Measurements from ENCODE around the gene BABAM2. TPM values are rescaled to one million over a fixed set of nuclear protein-coding genes. Genes with fewer than 3 reads are reported as not detected.

The BABAM2 gene
- total RNA-seq, 1 experiment from 2014 or later, result 16.3 TPM

DNA sequence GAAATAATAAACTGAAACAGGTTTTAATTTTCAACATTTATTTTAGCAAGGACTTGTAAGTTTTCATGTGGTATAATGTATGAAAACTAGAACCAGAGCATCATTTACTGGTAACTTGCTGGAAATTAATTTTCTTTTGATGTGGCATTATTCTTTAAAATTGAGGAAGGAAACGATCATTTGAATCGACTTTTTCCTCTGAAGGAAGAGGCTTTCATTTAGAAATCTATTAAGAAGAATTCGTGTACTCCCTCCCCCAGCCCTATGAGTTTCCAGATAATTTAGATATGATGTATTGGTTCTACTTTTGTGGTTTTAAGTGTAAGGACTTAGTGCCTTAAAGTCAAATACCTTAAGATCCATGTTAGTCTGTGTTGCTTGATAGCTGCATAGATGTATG is 2.5 kb downstream of the BABAM2 start:
- no peak overlapping the region for H3K9ac ChIP-seq (ENCODE audit: low read length)
- H3K27me3 ChIP-seq (ENCODE audit: low read length), result no peaks in the 10 kb centered on the region
- BruUV-seq (replicated peaks), result no TSS peak
- no peaks in the 10 kb centered on the region for H3K9me2 ChIP-seq (replicated peaks; ENCODE audit: low read length)
- H3K4me1 ChIP-seq (ENCODE audit: insufficient read depth, low read length), result peaks cover 21% of the 10 kb centered on the region
- H3K4me3 ChIP-seq (ENCODE audit: low read length), result no peak overlapping the region
- no peaks in the 10 kb centered on the region for H3K9me3 ChIP-seq (ENCODE audit: low read length)
- H4K20me1 ChIP-seq (ENCODE audit: low read length), result no peaks in the 10 kb centered on the region
- no peaks in the 10 kb centered on the region for H3F3A ChIP-seq (ENCODE audit: low read length, unreplicated experiment)
- POLR2A ChIA-PET (ENCODE audit: unreplicated experiment), result no interaction called here
- intact Hi-C loops (cut with micrococcal nuclease), result loop anchor here (10.0 kb wide), 1 partner anchor 118 kb away; the partner anchor contains the start of gene MRPL33
- H3K4me2 ChIP-seq (ENCODE audit: low read length), result no peak overlapping the region
- no peak for TF ChIP-seq EZH2 (IDR thresholded peaks at IDR 0.05; ENCODE audit: low read length, unreplicated experiment)
- TF ChIP-seq EZH2phosphoT487 (IDR thresholded peaks at IDR 0.05; ENCODE audit: borderline replicate concordance, low read length), result no peak
- no peak for TF ChIP-seq CTCF (conservative IDR thresholded peaks at IDR 0.05; ENCODE audit: low read depth, low read length)
- no peak overlapping the region for H2AFZ ChIP-seq (ENCODE audit: low read length)
- DNase-seq (no peak), ATAC-seq (no peak)
- H3K36me3 ChIP-seq (ENCODE audit: low read depth, low read length), result peaks cover 10% of the 10 kb centered on the region
- H3K79me2 ChIP-seq (ENCODE audit: low read length), result peaks cover 33% of the 10 kb centered on the region
- no peak overlapping the region for H3K27ac ChIP-seq (ENCODE audit: low read length)
- CTCF ChIA-PET, result no interaction called here

DNA sequence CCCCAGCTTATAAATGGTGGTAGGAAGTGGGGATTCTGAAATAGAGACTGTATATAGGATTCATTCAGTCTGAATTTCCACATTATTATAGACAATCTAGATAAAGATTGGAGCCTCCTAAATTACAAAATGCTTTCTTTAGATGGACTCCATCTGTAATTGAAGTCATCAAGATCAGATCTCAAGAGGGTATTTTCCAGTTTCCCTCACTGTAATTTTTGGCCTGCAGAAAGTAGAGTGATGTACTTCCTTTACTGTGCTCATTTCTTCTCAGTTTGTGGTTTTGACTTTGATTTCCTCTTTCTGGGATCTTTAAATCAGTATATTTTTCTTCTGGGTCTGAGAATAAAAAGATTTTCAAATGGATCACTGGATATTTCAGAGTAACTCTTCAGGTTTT is 7.2 kb downstream of the BABAM2 start:
- no peak overlapping the region for H3K4me3 ChIP-seq (ENCODE audit: low read length)
- no peaks in the 10 kb centered on the region for H3F3A ChIP-seq (ENCODE audit: low read length, unreplicated experiment)
- peaks cover 15% of the 10 kb centered on the region for H3K4me1 ChIP-seq (ENCODE audit: insufficient read depth, low read length)
- H3K36me3 ChIP-seq (ENCODE audit: low read depth, low read length), result peaks cover 18% of the 10 kb centered on the region
- CTCF ChIA-PET, result no interaction called here
- peaks cover under 1% of the 10 kb centered on the region; the same call in 1 of the 2 replicates for H3K79me2 ChIP-seq (ENCODE audit: low read length)
- H4K20me1 ChIP-seq (ENCODE audit: low read length), result no peaks in the 10 kb centered on the region
- H3K9me2 ChIP-seq (replicated peaks; ENCODE audit: low read length), result no peaks in the 10 kb centered on the region
- DNase-seq, result no peak
- H3K4me2 ChIP-seq (ENCODE audit: low read length), result no peak overlapping the region
- H2AFZ ChIP-seq (ENCODE audit: low read length), result no peak overlapping the region
- TF ChIP-seq CTCF (conservative IDR thresholded peaks at IDR 0.05; ENCODE audit: low read depth, low read length) (no peak), EZH2 (IDR thresholded peaks at IDR 0.05; ENCODE audit: low read length, unreplicated experiment) (no peak), EZH2phosphoT487 (IDR thresholded peaks at IDR 0.05; ENCODE audit: borderline replicate concordance, low read length) (no peak)
- no peak overlapping the region for H3K27ac ChIP-seq (ENCODE audit: low read length)
- no peak for ATAC-seq
- no peaks in the 10 kb centered on the region for H3K27me3 ChIP-seq (ENCODE audit: low read length)
- H3K9me3 ChIP-seq (ENCODE audit: low read length), result no peaks in the 10 kb centered on the region
- no TSS peak for BruUV-seq (replicated peaks)
- no peak overlapping the region for H3K9ac ChIP-seq (ENCODE audit: low read length)
- intact Hi-C loops (cut with micrococcal nuclease), result loop anchor here (10.0 kb wide), 1 partner anchor 123 kb away; the partner anchor contains the start of gene MRPL33
- POLR2A ChIA-PET (ENCODE audit: unreplicated experiment), result no interaction called here

DNA sequence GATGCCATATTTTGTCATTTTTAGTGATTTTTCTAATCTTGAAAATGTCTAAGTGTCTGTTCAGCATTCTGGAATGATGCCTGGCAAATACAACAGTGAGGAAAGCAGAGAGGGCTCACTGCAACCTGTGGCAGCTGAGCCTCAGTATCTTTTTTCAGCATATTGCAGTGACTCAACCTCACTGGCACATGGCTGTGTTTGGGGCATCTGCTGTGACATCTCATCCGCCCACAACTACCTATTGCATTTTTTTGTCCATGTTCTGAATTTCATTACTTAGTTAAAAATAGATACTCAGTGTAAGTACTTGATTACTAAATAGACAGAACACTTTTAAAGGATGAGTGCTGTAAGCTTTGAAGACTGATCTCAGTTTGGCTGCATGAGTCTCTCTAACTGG is 10.7 kb downstream of the BABAM2 start:
- Histone ChIP-seq H3K9me3 (ENCODE audit: low read length) (no peaks in the 10 kb centered on the region), H3K4me3 (ENCODE audit: low read length) (no peak overlapping the region), H3K27ac (ENCODE audit: low read length) (peak overlapping the region; percentile 34; the same call in 1 of the 2 replicates), H3K79me2 (ENCODE audit: low read length) (no peaks in the 10 kb centered on the region), H3K4me2 (ENCODE audit: low read length) (no peak overlapping the region), H3K4me1 (ENCODE audit: insufficient read depth, low read length) (peaks cover 15% of the 10 kb centered on the region), H3K9ac (ENCODE audit: low read length) (no peak overlapping the region), H3K27me3 (ENCODE audit: low read length) (no peaks in the 10 kb centered on the region), H4K20me1 (ENCODE audit: low read length) (no peaks in the 10 kb centered on the region), H3K36me3 (ENCODE audit: low read depth, low read length) (peaks cover 18% of the 10 kb centered on the region), H3K9me2 (replicated peaks; ENCODE audit: low read length) (no peaks in the 10 kb centered on the region), H2AFZ (ENCODE audit: low read length) (no peak overlapping the region), H3F3A (ENCODE audit: low read length, unreplicated experiment) (no peaks in the 10 kb centered on the region)
- no TSS peak for BruUV-seq (replicated peaks)
- ChIA-PET CTCF (no interaction called here), POLR2A (ENCODE audit: unreplicated experiment) (no interaction called here)
- ATAC-seq (peak; percentile 24; the same call in 1 of the 2 replicates), DNase-seq (no peak)
- intact Hi-C loops (cut with micrococcal nuclease), result no loop called here
- TF ChIP-seq EZH2 (IDR thresholded peaks at IDR 0.05; ENCODE audit: low read length, unreplicated experiment), result no peak
- TF ChIP-seq EZH2phosphoT487 (IDR thresholded peaks at IDR 0.05; ENCODE audit: borderline replicate concordance, low read length), result no peak
- no peak for TF ChIP-seq CTCF (conservative IDR thresholded peaks at IDR 0.05; ENCODE audit: low read depth, low read length)

Data from PC-3 (cell line).